ENCODE measurements around the gene HS2ST1. TPM values are rescaled to one million over a fixed set of nuclear protein-coding genes. Genes with fewer than 3 reads are reported as not detected.

The HS2ST1 gene
- total and polyA plus RNA-seq, 11 donors: 3.4 to 20.3 (median 13.6) TPM

- DNase-seq (peak in 3 of 5 donors; percentile 32 to 58 (median 48)), ATAC-seq (peak in 3 of 4 donors; percentile 63 to 73 (median 65))
- H3K9me3 ChIP-seq: no peaks in the 10 kb centered on the region
- TF ChIP-seq, protein P1, sequence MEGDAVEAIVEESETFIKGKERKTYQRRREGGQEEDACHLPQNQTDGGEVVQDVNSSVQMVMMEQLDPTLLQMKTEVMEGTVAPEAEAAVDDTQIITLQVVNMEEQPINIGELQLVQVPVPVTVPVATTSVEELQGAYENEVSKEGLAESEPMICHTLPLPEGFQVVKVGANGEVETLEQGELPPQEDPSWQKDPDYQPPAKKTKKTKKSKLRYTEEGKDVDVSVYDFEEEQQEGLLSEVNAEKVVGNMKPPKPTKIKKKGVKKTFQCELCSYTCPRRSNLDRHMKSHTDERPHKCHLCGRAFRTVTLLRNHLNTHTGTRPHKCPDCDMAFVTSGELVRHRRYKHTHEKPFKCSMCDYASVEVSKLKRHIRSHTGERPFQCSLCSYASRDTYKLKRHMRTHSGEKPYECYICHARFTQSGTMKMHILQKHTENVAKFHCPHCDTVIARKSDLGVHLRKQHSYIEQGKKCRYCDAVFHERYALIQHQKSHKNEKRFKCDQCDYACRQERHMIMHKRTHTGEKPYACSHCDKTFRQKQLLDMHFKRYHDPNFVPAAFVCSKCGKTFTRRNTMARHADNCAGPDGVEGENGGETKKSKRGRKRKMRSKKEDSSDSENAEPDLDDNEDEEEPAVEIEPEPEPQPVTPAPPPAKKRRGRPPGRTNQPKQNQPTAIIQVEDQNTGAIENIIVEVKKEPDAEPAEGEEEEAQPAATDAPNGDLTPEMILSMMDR (IDR thresholded peaks at IDR 0.05): no peak
- TF ChIP-seq POLR2A (IDR thresholded peaks at IDR 0.05): no peak
- H3K27ac ChIP-seq: no peak overlapping the region
- intact Hi-C loops (cut with DNase I): no loop called here
- H3K4me1 ChIP-seq: peaks cover 0 to 19% (median 3%) of the 10 kb centered on the region in 12 donors
- H3K36me3 ChIP-seq: no peaks in the 10 kb centered on the region
- no peak overlapping the region for H3K4me3 ChIP-seq
- no peaks in the 10 kb centered on the region for H3K27me3 ChIP-seq
- WGBS, 4 donors: 55 to 64% (median 58%) methylated on average over 5 of the region's 5 CpGs
Observed at GRCh38 chr1:87113313-87113712, 198.9 kb downstream of the HS2ST1 start.

GRCh38 chr1:87115317-87115890, 201.0 kb downstream of the HS2ST1 start:
- H3K9me3 ChIP-seq: no peaks in the 10 kb centered on the region
- intact Hi-C loops (cut with DNase I): no loop called here
- peaks cover 0 to 15% (median 3%) of the 10 kb centered on the region in 12 donors for H3K4me1 ChIP-seq
- ATAC-seq: peak in 2 of 4 donors; percentile 10 to 47
- peak in 1 of 5 donors; percentile 45 for DNase-seq
- 82 to 90% (median 86%) methylated on average over 3 of the region's 3 CpGs for WGBS, 4 donors
- H3K27ac ChIP-seq: no peak overlapping the region
- TF ChIP-seq, protein P1 (IDR thresholded peaks at IDR 0.05): no peak
- no peak for TF ChIP-seq POLR2A (IDR thresholded peaks at IDR 0.05)
- H3K36me3 ChIP-seq: no peaks in the 10 kb centered on the region
- no peaks in the 10 kb centered on the region for H3K27me3 ChIP-seq
- no peak overlapping the region for H3K4me3 ChIP-seq

- DNase-seq: no peak
- Histone ChIP-seq H3K4me1 (peaks cover 0 to 15% (median 3%) of the 10 kb centered on the region in 12 donors), H3K36me3 (no peaks in the 10 kb centered on the region), H3K27me3 (no peaks in the 10 kb centered on the region), H3K4me3 (no peak overlapping the region), H3K9me3 (no peaks in the 10 kb centered on the region), H3K27ac (no peak overlapping the region)
- TF ChIP-seq, protein P1 (IDR thresholded peaks at IDR 0.05): no peak
- no peak for TF ChIP-seq POLR2A (IDR thresholded peaks at IDR 0.05)
- no peak for ATAC-seq
- 78 to 94% (median 81%) methylated on average over 3 of the region's 3 CpGs for WGBS, 4 donors
- intact Hi-C loops (cut with DNase I): no loop called here
Observed at GRCh38 chr1:87115891-87116290, 201.5 kb downstream of the HS2ST1 start.

DNA sequence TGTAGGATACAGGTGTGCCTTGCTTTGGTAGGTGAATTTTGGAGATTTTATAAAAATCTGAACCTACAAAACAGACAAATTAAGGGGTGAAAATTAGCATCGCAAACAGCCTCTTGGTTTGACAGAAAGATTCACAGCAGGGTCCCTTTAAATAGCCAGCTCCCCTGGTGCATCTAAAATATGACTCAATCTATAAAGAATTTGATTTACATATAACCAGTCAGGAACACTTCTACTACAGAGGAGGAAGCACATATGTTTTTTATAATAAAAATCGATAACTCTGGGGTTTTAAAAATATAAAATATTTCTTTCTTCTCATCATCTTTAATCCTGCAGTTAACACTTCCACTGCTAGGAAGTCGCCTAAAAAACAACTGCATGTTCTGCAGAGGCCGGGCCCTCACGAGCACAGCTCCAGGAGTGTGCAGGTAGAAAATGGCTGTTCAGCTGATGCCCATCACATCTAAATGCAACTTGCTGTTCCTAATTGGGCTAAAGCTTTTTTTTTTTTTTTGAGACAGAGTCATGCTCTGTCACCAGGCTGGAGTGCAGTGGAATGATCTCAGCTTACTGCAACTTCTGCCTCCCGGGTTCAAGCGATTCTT, 203.4 kb downstream of the HS2ST1 start:
- no peaks in the 10 kb centered on the region for H3K9me3 ChIP-seq
- intact Hi-C loops (cut with DNase I): no loop called here
- TF ChIP-seq, protein P1 (IDR thresholded peaks at IDR 0.05): no peak
- no peak for TF ChIP-seq POLR2A (IDR thresholded peaks at IDR 0.05)
- H3K4me3 ChIP-seq: no peak overlapping the region
- H3K4me1 ChIP-seq: peaks cover 0 to 7% (median 0%) of the 10 kb centered on the region in 12 donors
- H3K27me3 ChIP-seq: no peaks in the 10 kb centered on the region
- H3K36me3 ChIP-seq: no peaks in the 10 kb centered on the region
- WGBS, 4 donors: 78 to 82% (median 80%) methylated on average over 7 of the region's 7 CpGs
- ATAC-seq (no peak), DNase-seq (no peak)
- no peak overlapping the region for H3K27ac ChIP-seq
